Duodenal mucosa (tissue), 2 donors: ENCODE results near the gene ASMT.
"Not testable (repeated sequence)": the region's sequence is repeated elsewhere in the genome, so short reads cannot be mapped to it uniquely, and the experiment has no call there.

Source experiments
- H3K27ac ChIP-seq: one replicate; pipeline ENCODE4 v1.7.0; 2013; ENCODE audit warnings: low read depth, low read length
- H3K27me3 ChIP-seq, 2 donors: one replicate each; pipeline ENCODE4 v1.7.0; 2013; ENCODE audit warnings: low read length in 2 of 2, control low read depth in 1 of 2; ENCODE audit not compliant: insufficient read depth in 2 of 2, control insufficient read depth in 1 of 2
- H3K36me3 ChIP-seq, 2 donors: one replicate each; pipeline ENCODE4 v1.7.0; 2013; ENCODE audit warnings: low read length in 2 of 2, control low read depth in 1 of 2; ENCODE audit not compliant: insufficient read depth in 2 of 2, control insufficient read depth in 1 of 2
- H3K4me1 ChIP-seq, 2 donors: one replicate each; pipeline ENCODE4 v1.7.0; 2013; ENCODE audit warnings: low read length in 2 of 2, control low read depth in 1 of 2; ENCODE audit not compliant: insufficient read depth in 2 of 2, control insufficient read depth in 1 of 2
- H3K4me3 ChIP-seq, 2 donors: one replicate each; pipeline ENCODE4 v1.7.0; 2013; ENCODE audit warnings: low read length in 2 of 2, low read depth in 1 of 2
- H3K9ac ChIP-seq, 2 donors: one replicate each; pipeline ENCODE4 v1.7.0; 2013; ENCODE audit warnings: low read length in 2 of 2, low read depth in 1 of 2
- H3K9me3 ChIP-seq, 2 donors: one replicate each; pipeline ENCODE4 v1.7.0; 2013; ENCODE audit warnings: low read length in 2 of 2, control low read depth in 1 of 2; ENCODE audit not compliant: control insufficient read depth in 1 of 2

ASMT gene

GRCh38 chrX:1673337-1673736 lies 58.5 kb downstream of the ASMT start:
- H3K4me3 ChIP-seq, result no peak overlapping the region
- H3K27me3 ChIP-seq, result no peaks in the 10 kb centered on the region
- H3K4me1 ChIP-seq, result no peaks in the 10 kb centered on the region
- H3K9ac ChIP-seq, result no peak overlapping the region
- no peaks in the 10 kb centered on the region for H3K36me3 ChIP-seq
- no peak overlapping the region for H3K27ac ChIP-seq
- H3K9me3 ChIP-seq, result no peaks in the 10 kb centered on the region

DNA sequence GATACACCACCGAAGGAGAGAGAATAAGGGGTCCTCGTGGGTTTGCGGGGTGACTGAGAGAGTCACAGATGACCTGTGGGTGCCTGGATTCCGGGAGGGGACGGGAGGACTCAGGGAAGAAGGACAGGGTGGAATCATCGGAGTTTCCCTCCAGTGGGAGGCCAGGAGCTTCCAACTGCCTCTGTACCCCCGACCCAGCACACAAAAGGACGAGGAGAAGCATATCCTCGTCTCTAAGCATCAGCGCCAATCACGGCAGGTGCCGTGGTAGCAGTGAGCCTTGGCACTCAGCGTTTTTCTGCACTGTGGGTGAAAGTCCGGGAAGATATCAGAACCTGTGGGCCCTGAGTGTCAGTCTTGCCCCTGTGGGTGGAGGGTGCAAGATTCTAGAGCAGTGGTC lies 62.0 kb downstream of the ASMT start:
- H3K4me3 ChIP-seq, result no peak overlapping the region
- H3K9ac ChIP-seq, result no peak overlapping the region
- no peaks in the 10 kb centered on the region for H3K36me3 ChIP-seq
- H3K27ac ChIP-seq, result no peak overlapping the region
- H3K4me1 ChIP-seq, result no peaks in the 10 kb centered on the region
- no peaks in the 10 kb centered on the region for H3K9me3 ChIP-seq
- H3K27me3 ChIP-seq, result no peaks in the 10 kb centered on the region

DNA sequence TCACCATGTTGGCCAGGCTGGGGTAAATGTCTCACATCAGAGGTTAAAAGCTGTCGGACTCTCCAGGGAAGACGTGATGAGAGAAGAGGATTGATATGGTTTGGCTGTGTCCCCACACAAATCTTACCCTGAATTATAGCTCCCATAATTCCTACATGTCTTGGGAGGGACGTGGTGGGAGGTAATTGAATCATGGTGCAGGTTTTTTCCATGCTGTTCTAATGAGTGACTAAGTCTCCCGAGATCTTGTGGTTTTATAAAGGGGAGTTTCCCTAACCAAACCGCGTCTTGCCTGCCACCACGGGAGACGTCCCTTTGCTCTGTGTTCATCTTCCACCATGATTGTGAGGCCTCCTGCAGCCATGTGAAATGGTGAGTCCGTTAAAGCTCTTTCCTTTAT lies 64.4 kb downstream of the ASMT start:
- H3K36me3 ChIP-seq, result no peaks in the 10 kb centered on the region
- H3K27ac ChIP-seq, result no peak overlapping the region
- H3K4me1 ChIP-seq, result no peaks in the 10 kb centered on the region
- no peak overlapping the region for H3K4me3 ChIP-seq
- H3K27me3 ChIP-seq, result no peaks in the 10 kb centered on the region
- H3K9me3 ChIP-seq, result no peaks in the 10 kb centered on the region
- no peak overlapping the region for H3K9ac ChIP-seq

- no peaks in the 10 kb centered on the region for H3K27me3 ChIP-seq
- no peaks in the 10 kb centered on the region for H3K4me1 ChIP-seq
- no peak overlapping the region for H3K4me3 ChIP-seq
- no peak overlapping the region for H3K27ac ChIP-seq
- H3K9ac ChIP-seq, result no peak overlapping the region
- no peaks in the 10 kb centered on the region for H3K9me3 ChIP-seq
- H3K36me3 ChIP-seq, result no peaks in the 10 kb centered on the region
Measured at GRCh38 chrX:1681439-1681838, 66.6 kb downstream of the ASMT start.

- not testable (repeated sequence) for H3K4me1 ChIP-seq, H3K4me3 ChIP-seq, H3K36me3 ChIP-seq, H3K27ac ChIP-seq, H3K27me3 ChIP-seq, H3K9me3 ChIP-seq, H3K9ac ChIP-seq
Measured at GRCh38 chrX:1681856-1682255, 67.0 kb downstream of the ASMT start.

DNA sequence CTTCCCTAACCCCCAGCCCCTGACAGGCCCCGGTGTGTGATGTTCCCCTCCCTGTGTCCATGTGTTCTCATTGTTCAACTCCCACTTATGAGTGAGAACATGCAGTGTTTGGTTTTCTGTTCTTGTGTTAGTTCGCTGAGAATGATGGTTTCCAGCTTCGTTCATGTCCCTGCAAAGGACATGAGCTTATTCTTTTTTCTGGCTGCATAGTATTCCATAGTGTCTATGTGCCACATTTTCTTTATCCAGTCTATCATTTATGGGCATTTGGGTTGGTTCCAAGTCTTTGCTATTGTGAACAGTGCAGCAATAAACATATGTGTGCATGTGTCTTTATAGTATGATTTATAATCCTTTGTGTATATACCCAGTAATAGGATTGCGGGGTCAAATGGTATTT lies 67.6 kb downstream of the ASMT start:
- not testable (repeated sequence) for H3K9me3 ChIP-seq, H3K27me3 ChIP-seq, H3K36me3 ChIP-seq, H3K9ac ChIP-seq, H3K4me3 ChIP-seq, H3K4me1 ChIP-seq, H3K27ac ChIP-seq

DNA sequence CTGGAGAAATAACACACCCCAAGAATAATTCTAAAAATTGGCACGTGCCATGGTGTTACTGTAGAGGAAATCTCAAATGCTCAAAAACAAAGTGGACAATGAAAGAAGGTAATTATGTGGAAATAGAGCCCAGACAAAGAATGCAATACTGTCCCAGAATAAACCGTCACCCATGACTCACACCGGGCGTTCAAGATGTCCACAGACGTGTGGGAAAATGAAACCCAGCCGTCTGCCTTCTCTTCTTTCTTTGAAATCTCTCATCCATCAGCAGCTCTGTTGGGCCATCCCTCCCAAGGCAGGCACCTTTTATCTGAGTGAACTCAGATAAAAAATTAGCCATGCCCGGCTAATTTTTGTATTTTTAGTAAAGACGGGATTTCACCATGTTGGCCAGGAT lies 70.0 kb downstream of the ASMT start:
- not testable (repeated sequence) for H3K27ac ChIP-seq, H3K36me3 ChIP-seq, H3K9ac ChIP-seq, H3K9me3 ChIP-seq, H3K27me3 ChIP-seq, H3K4me1 ChIP-seq, H3K4me3 ChIP-seq

GRCh38 chrX:1685444-1685880 lies 70.6 kb downstream of the ASMT start:
- H3K27ac ChIP-seq, H3K9me3 ChIP-seq, H3K36me3 ChIP-seq, H3K4me3 ChIP-seq, H3K4me1 ChIP-seq, H3K9ac ChIP-seq, H3K27me3 ChIP-seq: not testable (repeated sequence)

DNA sequence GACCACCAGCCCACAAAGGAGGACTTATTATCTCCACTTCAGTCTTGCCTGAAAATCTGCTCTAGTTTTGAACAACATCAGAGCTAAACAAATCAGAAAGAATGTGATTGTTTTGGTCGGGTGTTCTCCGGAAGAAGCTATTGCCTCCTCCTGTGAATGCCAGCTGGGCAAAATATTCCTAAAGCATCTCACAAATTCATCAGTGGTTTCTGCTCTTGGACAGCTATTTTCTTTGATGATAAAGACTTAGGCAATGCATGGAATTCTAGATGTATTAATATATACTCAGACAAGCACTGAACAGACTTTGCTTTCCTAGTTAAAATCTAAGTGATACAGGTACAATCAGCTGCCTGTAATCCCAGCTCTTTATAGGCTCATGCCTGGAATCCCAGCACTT lies 71.8 kb downstream of the ASMT start:
- H3K9me3 ChIP-seq, result no peaks in the 10 kb centered on the region
- H3K36me3 ChIP-seq, result no peaks in the 10 kb centered on the region
- H3K9ac ChIP-seq, result no peak overlapping the region
- H3K27me3 ChIP-seq, result no peaks in the 10 kb centered on the region
- H3K4me1 ChIP-seq, result no peaks in the 10 kb centered on the region
- H3K4me3 ChIP-seq, result no peak overlapping the region
- no peak overlapping the region for H3K27ac ChIP-seq
